GM23338 (cell line): Measurements from ENCODE around the gene SLC39A8. TPM values are rescaled to one million over a fixed set of nuclear protein-coding genes. Genes with fewer than 3 reads are reported as not detected.
A peak's percentile ranks its signal among the peaks of the same experiment; 100 is the strongest.

ENCODE experiments used
- ATAC-seq: fragments of 200-7000 bp; cut with Tn5 transposase; 3 replicates; pipeline ENCODE4 v1.9.1; 2020
- DNase-seq: peaks from one replicate; pipeline ENCODE4 v3.0.0-alpha.2; 2015; ENCODE audit warnings: low spot score
- H2AFZ ChIP-seq: fragments of 200-600 bp; sonication (generic); 2 replicates; pipeline ENCODE4 v1.8.0; 2016; ENCODE audit warnings: antibody characterized with exemption, mild to moderate bottlenecking, moderate library complexity
- H3F3A ChIP-seq: fragments of 200-600 bp; sonication (generic); replicated peaks from 2 replicates; pipeline ENCODE4 v1.8.0; 2017; ENCODE audit warnings: antibody characterized with exemption, mixed run types, low read depth
- H3K27ac ChIP-seq: fragments of 200-600 bp; sonication (generic); 2 replicates; pipeline ENCODE4 v1.6.1; 2016; ENCODE audit warnings: low read depth
- H3K27me3 ChIP-seq: fragments of 200-600 bp; sonication (generic); 2 replicates; pipeline ENCODE4 v1.8.0; 2016; ENCODE audit warnings: mild to moderate bottlenecking, mixed run types, moderate library complexity; ENCODE audit not compliant: insufficient read depth
- H3K36me3 ChIP-seq: fragments of 200-600 bp; sonication (generic); 2 replicates; pipeline ENCODE4 v1.8.0; 2016; ENCODE audit warnings: mild to moderate bottlenecking; ENCODE audit not compliant: insufficient read depth
- H3K4me1 ChIP-seq: fragments of 200-600 bp; sonication (generic); 2 replicates; pipeline ENCODE4 v1.8.0; 2016; ENCODE audit warnings: mild to moderate bottlenecking, moderate library complexity; ENCODE audit not compliant: insufficient read depth
- H3K4me2 ChIP-seq: fragments of 200-600 bp; sonication (generic); 2 replicates; pipeline ENCODE4 v1.7.1; 2017; ENCODE audit warnings: mixed run types
- H3K4me3 ChIP-seq: fragments of 200-600 bp; sonication (generic); 2 replicates; pipeline ENCODE4 v1.6.1; 2016; ENCODE audit warnings: mixed run types
- H3K79me2 ChIP-seq: fragments of 200-600 bp; sonication (generic); replicated peaks from 2 replicates; pipeline ENCODE4 v1.8.0; 2017; ENCODE audit warnings: mild to moderate bottlenecking; ENCODE audit not compliant: insufficient read depth
- H3K9me2 ChIP-seq: fragments of 200-600 bp; sonication (generic); 2 replicates; pipeline ENCODE4 v1.8.0; 2017; ENCODE audit not compliant: insufficient read depth
- H4K20me1 ChIP-seq: fragments of 200-600 bp; sonication (generic); replicated peaks from 2 replicates; pipeline ENCODE4 v1.8.0; 2017; ENCODE audit warnings: mild to moderate bottlenecking; ENCODE audit not compliant: insufficient read depth
- H3K27ac Mint-ChIP-seq: 2 replicates; pipeline ENCODE4 v1.8.0; 2020; ENCODE audit warnings: inconsistent platforms, mild to moderate bottlenecking, moderate library complexity, mixed read lengths
- H3K27me3 Mint-ChIP-seq: 3 replicates; pipeline ENCODE4 v1.8.0; 2022; ENCODE audit warnings: low read depth, mild to moderate bottlenecking, moderate library complexity, mixed read lengths, inconsistent platforms; ENCODE audit not compliant: insufficient read depth, poor library complexity
- H3K36me3 Mint-ChIP-seq: 3 replicates; pipeline ENCODE4 v1.8.0; 2021; ENCODE audit warnings: low read depth, mild to moderate bottlenecking, inconsistent platforms, moderate library complexity, mixed read lengths
- H3K4me1 Mint-ChIP-seq: 3 replicates; pipeline ENCODE4 v1.8.0; 2020; ENCODE audit warnings: mild to moderate bottlenecking, inconsistent platforms, mixed read lengths
- H3K4me3 Mint-ChIP-seq: 3 replicates; pipeline ENCODE4 v1.8.0; 2021; ENCODE audit warnings: moderate library complexity, mild to moderate bottlenecking, inconsistent platforms, mixed read lengths
- H3K9me3 Mint-ChIP-seq: 3 replicates; pipeline ENCODE4 v1.8.0; 2020; ENCODE audit warnings: moderate library complexity, mild to moderate bottlenecking, inconsistent platforms, mixed read lengths
- CTCF ChIP-seq, 2 experiments: fragments of 200-600 bp in 1 of 2; sonication (generic) in 1 of 2; conservative IDR thresholded peaks; 2 replicates each; pipeline versions ENCODE4 v1.5.1 to v1.6.1; 2016 to 2017; ENCODE audit warnings: antibody characterized with exemption in 2 of 2, low read depth in 2 of 2, mild to moderate bottlenecking in 2 of 2, moderate library complexity in 1 of 2
- ETS1 ChIP-seq: IDR thresholded peaks from 2 replicates; pipeline ENCODE4 v1.6.1; 2016; ENCODE audit warnings: antibody characterized with exemption
- EZH2 ChIP-seq: fragments of 200-600 bp; sonication (generic); IDR thresholded peaks from one replicate; pipeline ENCODE4 v1.8.0; 2017; ENCODE audit warnings: antibody characterized with exemption, mild to moderate bottlenecking, low read depth; ENCODE audit not compliant: unreplicated experiment
- POLR2AphosphoS5 ChIP-seq: IDR thresholded peaks from 2 replicates; pipeline ENCODE4 v1.6.1; 2016; ENCODE audit warnings: antibody characterized with exemption, low read depth
- REST ChIP-seq: IDR thresholded peaks from one replicate; pipeline ENCODE4 v1.6.1; 2018; ENCODE audit warnings: antibody characterized with exemption; ENCODE audit not compliant: unreplicated experiment
- long read RNA-seq: library from polyadenylated mRNA; unstranded; transcript quantifications from one replicate; pipeline ENCODE4 v2.0.0, GENCODE V29; 2020; ENCODE audit not compliant: unreplicated experiment
- polyA plus RNA-seq: library from polyadenylated mRNA; unstranded; fragments of >200 nt; fragmentation: Nextera tagmentation; extraction: Ambion mirVana; gene quantifications from 2 replicates; pipeline ENCODE4 v1.2.1, GENCODE V29; 2016
- total RNA-seq: library from RNA; depleted of rRNA; stranded (reverse); fragments of >200 nt; shearing (Covaris generic); gene quantifications from 2 replicates; pipeline ENCODE4 v1.2.3, GENCODE V29; 2014; rRNA removed

SLC39A8 gene
- total RNA-seq (42.5 and 42.9 TPM in 2 replicates), polyA plus RNA-seq (18.7 and 20.1 TPM in 2 replicates)
- long read RNA-seq, transcript SLC39A8-202 (8 exons, 3,238 nt): major isoform, 5 of 11 reads
- long read RNA-seq, partial matches to known transcripts: 0 of 11 reads
- long read RNA-seq, other reads (novel, unspliced or antisense): 2 of 11 reads

GRCh38 chr4:102344954-102345794 lies at the start of gene SLC39A8:
TSS of gene SLC39A8 (minus strand) at chr4:102345482. CDS start at chr4:102344662, 820 bp downstream.
- no peaks in the 10 kb centered on the region for H3F3A ChIP-seq
- no peak for TF ChIP-seq EZH2
- TF ChIP-seq REST: no peak
- peak; percentile 59 to 78 for TF ChIP-seq CTCF (conservative IDR thresholded peaks at IDR 0.05; ENCODE audit: low read depth in 2 of 2)
- TF ChIP-seq ETS1: 0 out of 2 replicates have a peak, but pooled peaks have one; percentile 51
- peak; percentile 67; the same call in 1 of the 2 replicates for TF ChIP-seq POLR2AphosphoS5
- H3K36me3 ChIP-seq: no peaks in the 10 kb centered on the region
- H3K27me3 Mint-ChIP-seq: peaks cover 22% of the 10 kb centered on the region
- H3K27me3 ChIP-seq: peaks cover 19% of the 10 kb centered on the region
- H3K36me3 Mint-ChIP-seq: no peaks in the 10 kb centered on the region
- no peaks in the 10 kb centered on the region for H4K20me1 ChIP-seq
- H3K27ac ChIP-seq: peak within 1 kb of the TSS; percentile 42; the same call in 1 of the 2 replicates
- peak within 1 kb of the TSS; percentile 96 for H2AFZ ChIP-seq
- H3K4me3 ChIP-seq: peak within 1 kb of the TSS; percentile 82
- H3K79me2 ChIP-seq: peaks cover 18% of the 10 kb centered on the region
- peak; percentile 94 for DNase-seq
- peak within 1 kb of the TSS; percentile 97 for H3K4me2 ChIP-seq
- ATAC-seq: peak; percentile 81
- peaks cover 52% of the 10 kb centered on the region for H3K4me1 ChIP-seq
- peak within 1 kb of the TSS; percentile 11; the same call in 1 of the 2 replicates for H3K27ac Mint-ChIP-seq
- H3K4me3 Mint-ChIP-seq: peak within 1 kb of the TSS; percentile 85
- H3K9me2 ChIP-seq: no peaks in the 10 kb centered on the region
- H3K4me1 Mint-ChIP-seq: peaks cover 49% of the 10 kb centered on the region
- H3K9me3 Mint-ChIP-seq: no peaks in the 10 kb centered on the region
